Stimulated activated CD8-positive, alpha-beta memory T cell treated with anti-CD3 and anti-CD28 coated beads, Interleukin-12 subunit alpha, Interleukin-12 subunit beta, amount 100 ng/mL, for 24 hours (primary cell): Measurements from ENCODE around the gene IGSF23.
"Not testable (repeated sequence)": the region's sequence is repeated elsewhere in the genome, so short reads cannot be mapped to it uniquely, and the experiment has no call there.

ENCODE experiments used
- DNase-seq: peaks from one replicate; pipeline ENCODE4 v3.0.0-alpha.2; 2020; ENCODE audit errors: extremely low read depth

The IGSF23 gene

GRCh38 chr19:44611812-44612295 is 1.5 kb upstream of the IGSF23 start:
- DNase-seq: no peak

GRCh38 chr19:44614313-44614712 is 950 bp downstream of the IGSF23 start:
- no peak for DNase-seq

GRCh38 chr19:44615863-44616247 is 2.5 kb downstream of the IGSF23 start:
- DNase-seq: no peak

- DNase-seq: no peak
Observed at GRCh38 chr19:44617110-44617880, 3.9 kb downstream of the IGSF23 start.

GRCh38 chr19:44618640-44619357 is 5.4 kb downstream of the IGSF23 start:
- DNase-seq: no peak

- DNase-seq: no peak
Observed at GRCh38 chr19:44620667-44621066, 7.3 kb downstream of the IGSF23 start.

GRCh38 chr19:44621367-44621766 is 8.0 kb downstream of the IGSF23 start:
- DNase-seq: no peak

- DNase-seq: no peak
Observed at GRCh38 chr19:44623080-44623479, 9.7 kb downstream of the IGSF23 start.

GRCh38 chr19:44623626-44624025 is 10.3 kb downstream of the IGSF23 start:
- DNase-seq: no peak

GRCh38 chr19:44624840-44625354 is 11.5 kb downstream of the IGSF23 start:
- no peak for DNase-seq

- DNase-seq: not testable (repeated sequence)
Observed at GRCh38 chr19:44625637-44626036, 12.3 kb downstream of the IGSF23 start.

- no peak for DNase-seq
Observed at GRCh38 chr19:44626048-44626624, 12.8 kb downstream of the IGSF23 start.

- no peak for DNase-seq
Observed at GRCh38 chr19:44627631-44628030, 14.3 kb downstream of the IGSF23 start.

- no peak for DNase-seq
Observed at GRCh38 chr19:44628793-44629192, 15.4 kb downstream of the IGSF23 start.

- DNase-seq: not testable (repeated sequence)
Observed at GRCh38 chr19:44631611-44632010, 18.2 kb downstream of the IGSF23 start.

- DNase-seq: not testable (repeated sequence)
Observed at GRCh38 chr19:44634058-44634457, 20.7 kb downstream of the IGSF23 start.

- DNase-seq: no peak
Observed at GRCh38 chr19:44634785-44635184, 21.4 kb downstream of the IGSF23 start.

GRCh38 chr19:44635581-44636438 is 22.4 kb downstream of the IGSF23 start:
- no peak for DNase-seq

GRCh38 chr19:44636439-44637389 is 23.4 kb downstream of the IGSF23 start:
- no peak for DNase-seq

- no peak for DNase-seq
Observed at GRCh38 chr19:44637390-44637764, 24.0 kb downstream of the IGSF23 start.
